Hepatocyte (in vitro differentiated cells): ENCODE results near the gene C18orf54. TPM values are rescaled to one million over a fixed set of nuclear protein-coding genes. Genes with fewer than 3 reads are reported as not detected.

Source experiments
- DNase-seq: peaks from one replicate; pipeline ENCODE4 v3.0.0-alpha.2; 2016; ENCODE audit warnings: low spot score
- H2AFZ ChIP-seq: fragments of 200-600 bp; sonication (generic); 2 replicates; pipeline ENCODE4 v1.6.0; 2016; ENCODE audit warnings: antibody characterized with exemption, mild to moderate bottlenecking
- H3K27ac ChIP-seq: fragments of 200-600 bp; sonication (generic); 2 replicates; pipeline ENCODE4 v1.5.1; 2016; ENCODE audit warnings: mild to moderate bottlenecking
- H3K27me3 ChIP-seq: fragments of 200-600 bp; sonication (generic); 2 replicates; pipeline ENCODE4 v1.6.1; 2016
- H3K36me3 ChIP-seq: fragments of 200-600 bp; sonication (generic); replicated peaks from 2 replicates; pipeline ENCODE4 v1.5.1; 2016; ENCODE audit warnings: low read depth; ENCODE audit not compliant: insufficient read depth
- H3K4me1 ChIP-seq: fragments of 200-600 bp; sonication (generic); 2 replicates; pipeline ENCODE4 v1.5.1; 2016; ENCODE audit warnings: mild to moderate bottlenecking, moderate library complexity; ENCODE audit not compliant: insufficient read depth
- H3K4me2 ChIP-seq: fragments of 200-600 bp; sonication (generic); 2 replicates; pipeline ENCODE4 v1.6.0; 2016
- H3K4me3 ChIP-seq: fragments of 200-600 bp; sonication (generic); 2 replicates; pipeline ENCODE4 v1.5.1; 2016; ENCODE audit warnings: mild to moderate bottlenecking
- H3K79me2 ChIP-seq: fragments of 200-600 bp; sonication (generic); 2 replicates; pipeline ENCODE4 v1.6.0; 2017; ENCODE audit warnings: mild to moderate bottlenecking
- H3K9me2 ChIP-seq: fragments of 200-600 bp; sonication (generic); replicated peaks from 2 replicates; pipeline ENCODE4 v1.6.0; 2017; ENCODE audit warnings: mild to moderate bottlenecking; ENCODE audit not compliant: insufficient read depth
- H3K9me3 ChIP-seq: fragments of 200-600 bp; sonication (generic); 2 replicates; pipeline ENCODE4 v1.5.1; 2016; ENCODE audit warnings: low read depth, mild to moderate bottlenecking
- H4K20me1 ChIP-seq: fragments of 200-600 bp; sonication (generic); 2 replicates; pipeline ENCODE4 v1.6.0; 2016; ENCODE audit warnings: mild to moderate bottlenecking; ENCODE audit not compliant: insufficient read depth, poor library complexity, severe bottlenecking
- CTCF ChIP-seq: fragments of 200-600 bp; sonication (generic); IDR thresholded peaks from 2 replicates; pipeline ENCODE4 v1.5.1; 2016; ENCODE audit warnings: antibody characterized with exemption, mild to moderate bottlenecking; ENCODE audit not compliant: poor library complexity
- EZH2 ChIP-seq: fragments of 200-600 bp; sonication (generic); IDR thresholded peaks from 2 replicates; pipeline ENCODE4 v1.6.1; 2016; ENCODE audit warnings: antibody characterized with exemption, mild to moderate bottlenecking, borderline replicate concordance
- EZH2phosphoT487 ChIP-seq: fragments of 200-600 bp; sonication (generic); IDR thresholded peaks from one replicate; pipeline ENCODE4 v1.6.1; 2018; ENCODE audit warnings: antibody characterized with exemption, mild to moderate bottlenecking, low read depth, moderate library complexity; ENCODE audit not compliant: unreplicated experiment, severe bottlenecking
- WGBS: methylation state at CpG from one replicate; pipeline ENCODE4 v1.1.6; 2016; ENCODE audit warnings: low lambda C conversion rate; ENCODE audit errors: missing lambda C conversion rate; 5-methylcytosine and 5-hydroxymethylcytosine counted together
- polyA plus RNA-seq: library from polyadenylated mRNA; unstranded; fragments of >200 nt; fragmentation: Nextera tagmentation; extraction: Ambion mirVana; gene quantifications from 2 replicates; pipeline ENCODE4 v1.2.1, GENCODE V29; 2016
- total RNA-seq: library from RNA; depleted of rRNA; stranded (reverse); fragments of >200 nt; gene quantifications from 2 replicates; pipeline ENCODE4 v1.2.3, GENCODE V29; 2014

C18orf54 gene
- total and polyA plus RNA-seq, 2 experiments from 2014 or later, result 1.3 to 6.5 TPM

- no peaks in the 10 kb centered on the region for H3K9me3 ChIP-seq
- no peaks in the 10 kb centered on the region for H4K20me1 ChIP-seq
- no peak overlapping the region for H2AFZ ChIP-seq
- no peaks in the 10 kb centered on the region for H3K79me2 ChIP-seq
- no peak overlapping the region for H3K4me3 ChIP-seq
- 88% methylated on average over 1 of the region's 1 CpG for WGBS
- H3K4me2 ChIP-seq, result no peak overlapping the region
- no peaks in the 10 kb centered on the region for H3K27me3 ChIP-seq
- H3K36me3 ChIP-seq, result no peaks in the 10 kb centered on the region
- TF ChIP-seq EZH2phosphoT487, result no peak
- DNase-seq, result no peak
- H3K4me1 ChIP-seq, result no peaks in the 10 kb centered on the region
- H3K9me2 ChIP-seq, result no peaks in the 10 kb centered on the region
- no peak overlapping the region for H3K27ac ChIP-seq
Observed at GRCh38 chr18:54396760-54397159, 39.1 kb downstream of the C18orf54 start.

- H3K9me3 ChIP-seq, result no peaks in the 10 kb centered on the region
- H3K4me1 ChIP-seq, result no peaks in the 10 kb centered on the region
- H3K79me2 ChIP-seq, result no peaks in the 10 kb centered on the region
- no peaks in the 10 kb centered on the region for H4K20me1 ChIP-seq
- H3K27me3 ChIP-seq, result no peaks in the 10 kb centered on the region
- H3K36me3 ChIP-seq, result no peaks in the 10 kb centered on the region
- no peak overlapping the region for H3K4me3 ChIP-seq
- TF ChIP-seq CTCF (no peak), EZH2phosphoT487 (no peak), EZH2 (no peak)
- no peak overlapping the region for H3K4me2 ChIP-seq
- no peak overlapping the region for H3K27ac ChIP-seq
- H3K9me2 ChIP-seq, result no peaks in the 10 kb centered on the region
- no peak for DNase-seq
- H2AFZ ChIP-seq, result no peak overlapping the region
Observed at GRCh38 chr18:54405290-54405689, 47.6 kb downstream of the C18orf54 start.

- H3K9me3 ChIP-seq, result no peaks in the 10 kb centered on the region
- no peaks in the 10 kb centered on the region for H3K36me3 ChIP-seq
- H3K79me2 ChIP-seq, result no peaks in the 10 kb centered on the region
- no peak overlapping the region for H3K4me2 ChIP-seq
- 88% methylated on average over 1 of the region's 1 CpG for WGBS
- peaks cover 14% of the 10 kb centered on the region for H3K4me1 ChIP-seq
- no peak for DNase-seq
- no peaks in the 10 kb centered on the region for H3K9me2 ChIP-seq
- H3K4me3 ChIP-seq, result no peak overlapping the region
- no peaks in the 10 kb centered on the region for H3K27me3 ChIP-seq
- TF ChIP-seq CTCF, result no peak
- no peak for TF ChIP-seq EZH2phosphoT487
- TF ChIP-seq EZH2, result no peak
- H4K20me1 ChIP-seq, result no peaks in the 10 kb centered on the region
- H2AFZ ChIP-seq, result no peak overlapping the region
- no peak overlapping the region for H3K27ac ChIP-seq
Observed at GRCh38 chr18:54411781-54412180, 54.1 kb downstream of the C18orf54 start.

GRCh38 chr18:54415086-54415485, 57.4 kb downstream of the C18orf54 start:
- Histone ChIP-seq H3K4me2 (no peak overlapping the region), H2AFZ (no peak overlapping the region), H3K27ac (no peak overlapping the region), H3K9me3 (no peaks in the 10 kb centered on the region), H3K9me2 (no peaks in the 10 kb centered on the region), H4K20me1 (no peaks in the 10 kb centered on the region), H3K4me3 (no peak overlapping the region), H3K79me2 (no peaks in the 10 kb centered on the region), H3K36me3 (no peaks in the 10 kb centered on the region), H3K27me3 (no peaks in the 10 kb centered on the region), H3K4me1 (peaks cover 18% of the 10 kb centered on the region)
- WGBS, result 92% methylated on average over 2 of the region's 2 CpGs
- DNase-seq, result no peak
- TF ChIP-seq EZH2phosphoT487 (no peak), CTCF (no peak), EZH2 (no peak)
